Measurements from ENCODE around the gene MDN1.
A peak's percentile ranks its signal among the peaks of the same experiment; 100 is the strongest.
"Not testable (repeated sequence)": the region's sequence is repeated elsewhere in the genome, so short reads cannot be mapped to it uniquely, and the experiment has no call there.

MDN1 gene, protein sequence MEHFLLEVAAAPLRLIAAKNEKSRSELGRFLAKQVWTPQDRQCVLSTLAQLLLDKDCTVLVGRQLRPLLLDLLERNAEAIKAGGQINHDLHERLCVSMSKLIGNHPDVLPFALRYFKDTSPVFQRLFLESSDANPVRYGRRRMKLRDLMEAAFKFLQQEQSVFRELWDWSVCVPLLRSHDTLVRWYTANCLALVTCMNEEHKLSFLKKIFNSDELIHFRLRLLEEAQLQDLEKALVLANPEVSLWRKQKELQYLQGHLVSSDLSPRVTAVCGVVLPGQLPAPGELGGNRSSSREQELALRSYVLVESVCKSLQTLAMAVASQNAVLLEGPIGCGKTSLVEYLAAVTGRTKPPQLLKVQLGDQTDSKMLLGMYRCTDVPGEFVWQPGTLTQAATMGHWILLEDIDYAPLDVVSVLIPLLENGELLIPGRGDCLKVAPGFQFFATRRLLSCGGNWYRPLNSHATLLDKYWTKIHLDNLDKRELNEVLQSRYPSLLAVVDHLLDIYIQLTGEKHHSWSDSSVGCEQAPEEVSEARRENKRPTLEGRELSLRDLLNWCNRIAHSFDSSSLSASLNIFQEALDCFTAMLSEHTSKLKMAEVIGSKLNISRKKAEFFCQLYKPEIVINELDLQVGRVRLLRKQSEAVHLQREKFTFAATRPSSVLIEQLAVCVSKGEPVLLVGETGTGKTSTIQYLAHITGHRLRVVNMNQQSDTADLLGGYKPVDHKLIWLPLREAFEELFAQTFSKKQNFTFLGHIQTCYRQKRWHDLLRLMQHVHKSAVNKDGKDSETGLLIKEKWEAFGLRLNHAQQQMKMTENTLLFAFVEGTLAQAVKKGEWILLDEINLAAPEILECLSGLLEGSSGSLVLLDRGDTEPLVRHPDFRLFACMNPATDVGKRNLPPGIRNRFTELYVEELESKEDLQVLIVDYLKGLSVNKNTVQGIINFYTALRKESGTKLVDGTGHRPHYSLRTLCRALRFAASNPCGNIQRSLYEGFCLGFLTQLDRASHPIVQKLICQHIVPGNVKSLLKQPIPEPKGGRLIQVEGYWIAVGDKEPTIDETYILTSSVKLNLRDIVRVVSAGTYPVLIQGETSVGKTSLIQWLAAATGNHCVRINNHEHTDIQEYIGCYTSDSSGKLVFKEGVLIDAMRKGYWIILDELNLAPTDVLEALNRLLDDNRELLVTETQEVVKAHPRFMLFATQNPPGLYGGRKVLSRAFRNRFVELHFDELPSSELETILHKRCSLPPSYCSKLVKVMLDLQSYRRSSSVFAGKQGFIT (N-terminal part only)

DNA sequence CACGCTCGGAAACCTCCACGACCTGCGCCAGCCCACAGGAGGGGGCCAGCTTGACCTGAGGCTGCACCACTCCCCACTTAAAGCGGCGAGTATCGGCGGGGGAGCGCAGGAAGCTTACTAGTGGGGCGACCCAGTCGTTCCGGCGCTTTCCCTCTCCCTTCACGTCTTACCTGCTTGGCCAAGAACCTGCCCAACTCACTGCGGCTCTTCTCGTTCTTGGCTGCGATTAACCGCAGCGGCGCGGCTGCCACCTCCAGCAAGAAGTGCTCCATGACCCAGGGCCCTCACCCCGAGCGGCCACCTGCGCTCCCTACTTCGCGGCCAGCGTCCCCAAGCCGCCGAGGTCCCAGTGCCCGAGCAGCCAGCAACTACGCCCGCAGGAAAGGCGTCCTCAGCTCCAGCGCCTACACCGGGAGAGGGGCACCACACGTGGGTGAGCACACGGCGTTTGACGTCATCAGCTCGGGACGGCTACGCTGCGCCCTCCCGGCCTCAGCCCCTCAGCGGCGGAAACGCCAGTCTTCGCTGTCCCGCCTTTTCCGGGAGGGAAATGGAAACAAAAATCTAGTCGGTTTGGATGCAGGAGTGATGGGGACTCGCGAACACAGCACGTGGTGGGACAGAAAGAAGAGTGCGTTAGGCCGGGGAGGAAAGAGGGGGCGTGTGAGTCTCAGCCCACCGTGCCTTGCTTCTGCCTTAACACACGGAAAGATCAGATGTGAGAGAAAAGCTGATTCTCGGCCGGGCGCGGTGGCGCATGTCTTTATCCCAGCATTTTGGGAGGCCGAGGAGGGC is at the start of gene MDN1:
TSS of gene MDN1 (minus strand) at position 459 of the 795 bp plus-strand sequence. CDS start at position 272, 187 bp downstream.
- H3K27ac Mint-ChIP-seq, result peak within 1 kb of the TSS; percentile 98
- H3K4me3 Mint-ChIP-seq, result peak within 1 kb of the TSS; percentile 89
- H3K9me3 Mint-ChIP-seq, result no peaks in the 10 kb centered on the region
- DNase-seq, result peak; percentile 93
- peaks cover 39% of the 10 kb centered on the region for H3K36me3 Mint-ChIP-seq (ENCODE audit: low read depth)
- peaks cover 42% of the 10 kb centered on the region for H3K4me1 Mint-ChIP-seq (ENCODE audit: low read depth)
- H3K27me3 Mint-ChIP-seq, result no peaks in the 10 kb centered on the region

DNA sequence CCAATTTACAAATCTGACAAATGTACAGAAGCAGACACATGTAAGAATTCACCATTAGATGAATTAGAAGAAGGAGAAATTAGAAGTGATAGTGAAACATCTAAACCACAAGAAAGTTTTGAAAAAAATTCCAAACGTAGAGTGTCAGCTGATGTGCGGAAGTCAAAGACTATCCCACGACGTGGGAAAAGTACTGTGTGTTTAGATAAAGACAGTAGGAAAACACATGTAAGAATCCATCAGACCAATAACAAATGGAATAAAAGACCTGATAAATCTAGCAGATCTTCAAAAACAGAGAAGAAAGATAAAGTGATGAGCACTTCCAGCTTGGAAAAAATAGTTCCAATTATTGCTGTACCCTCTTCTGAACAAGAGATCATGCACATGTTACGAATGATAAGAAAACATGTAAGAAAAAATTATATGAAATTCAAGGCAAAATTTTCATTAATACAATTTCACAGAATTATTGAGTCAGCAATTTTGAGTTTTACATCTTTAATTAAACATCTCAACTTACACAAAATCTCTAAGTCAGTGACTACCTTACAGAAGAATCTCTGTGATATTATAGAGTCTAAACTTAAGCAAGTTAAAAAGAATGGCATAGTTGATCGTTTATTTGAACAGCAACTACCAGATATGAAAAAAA is 46.6 kb upstream of the MDN1 start:
- Mint-ChIP-seq H3K9me3 (peaks cover 4% of the 10 kb centered on the region), H3K36me3 (ENCODE audit: low read depth) (peaks cover 95% of the 10 kb centered on the region)
- DNase-seq, result no peak

DNA sequence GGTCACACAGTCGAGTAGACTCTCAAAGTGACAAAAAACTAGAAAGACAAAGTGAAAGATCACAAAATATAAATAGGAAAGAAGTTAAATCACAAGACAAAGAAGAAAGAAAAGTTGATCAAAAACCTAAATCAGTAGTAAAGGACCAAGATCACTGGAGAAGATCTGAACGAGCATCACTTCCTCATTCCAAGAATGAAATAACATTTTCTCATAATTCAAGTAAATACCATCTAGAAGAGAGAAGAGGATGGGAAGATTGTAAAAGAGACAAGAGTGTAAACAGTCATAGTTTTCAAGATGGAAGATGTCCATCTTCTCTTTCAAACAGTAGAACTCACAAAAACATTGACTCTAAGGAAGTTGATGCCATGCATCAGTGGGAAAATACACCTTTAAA is 43.1 kb upstream of the MDN1 start:
- peaks cover 87% of the 10 kb centered on the region for H3K36me3 Mint-ChIP-seq (ENCODE audit: low read depth)
- peaks cover 4% of the 10 kb centered on the region for H3K9me3 Mint-ChIP-seq
- peak overlapping the region; percentile 8 for H3K27ac Mint-ChIP-seq
- DNase-seq, result no peak
- H3K4me3 Mint-ChIP-seq, result no peak overlapping the region
- H3K4me1 Mint-ChIP-seq (ENCODE audit: low read depth), result peaks cover 14% of the 10 kb centered on the region
- no peaks in the 10 kb centered on the region for H3K27me3 Mint-ChIP-seq

More for the DNA sequence above, 46.6 kb upstream of the MDN1 start:
- Mint-ChIP-seq H3K27me3 (no peaks in the 10 kb centered on the region), H3K4me1 (ENCODE audit: low read depth) (peaks cover 8% of the 10 kb centered on the region), H3K27ac (no peak overlapping the region), H3K4me3 (no peak overlapping the region)

DNA sequence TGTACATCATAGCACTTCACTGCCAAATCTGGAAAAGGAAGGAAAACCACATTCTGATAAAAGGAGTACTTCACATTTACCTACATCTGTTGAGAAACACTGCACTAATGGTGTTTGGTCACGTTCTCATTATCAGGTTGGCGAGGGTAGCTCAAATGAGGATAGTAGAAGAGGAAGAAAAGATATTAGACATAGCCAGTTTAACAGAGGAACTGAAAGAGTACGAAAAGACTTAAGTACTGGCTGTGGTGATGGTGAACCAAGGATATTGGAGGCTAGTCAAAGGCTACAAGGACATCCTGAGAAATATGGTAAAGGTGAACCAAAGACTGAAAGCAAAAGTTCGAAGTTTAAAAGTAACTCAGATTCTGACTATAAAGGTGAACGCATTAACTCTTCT is 42.7 kb upstream of the MDN1 start:
- Mint-ChIP-seq H3K36me3 (ENCODE audit: low read depth) (peaks cover 87% of the 10 kb centered on the region), H3K27me3 (no peaks in the 10 kb centered on the region), H3K4me3 (no peak overlapping the region), H3K9me3 (peaks cover 4% of the 10 kb centered on the region), H3K4me1 (ENCODE audit: low read depth) (peaks cover 14% of the 10 kb centered on the region), H3K27ac (no peak overlapping the region)
- no peak for DNase-seq

DNA sequence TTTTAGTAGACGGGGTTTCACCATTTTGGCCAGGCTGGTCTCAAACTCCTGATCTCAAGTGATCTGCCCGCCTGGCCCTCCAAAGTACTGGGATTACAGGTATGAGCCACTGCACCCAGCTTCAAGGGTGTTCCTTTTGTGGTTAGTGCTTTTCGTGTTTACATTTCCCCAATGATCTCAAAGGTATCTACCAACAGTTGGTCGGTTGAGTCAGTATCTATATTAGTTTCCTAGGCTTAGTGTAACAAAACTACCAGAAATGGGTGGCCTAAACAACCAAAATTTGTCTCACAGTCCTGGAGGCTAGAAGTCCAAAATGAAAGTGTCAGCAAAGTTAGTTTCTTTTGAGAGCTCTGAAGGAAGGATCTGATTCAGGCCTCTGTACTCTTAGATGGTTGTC is 40.1 kb upstream of the MDN1 start:
- H3K9me3 Mint-ChIP-seq, result no peaks in the 10 kb centered on the region
- H3K4me3 Mint-ChIP-seq, result no peak overlapping the region
- peaks cover 14% of the 10 kb centered on the region for H3K4me1 Mint-ChIP-seq (ENCODE audit: low read depth)
- peak overlapping the region; percentile 67 for H3K27ac Mint-ChIP-seq
- no peaks in the 10 kb centered on the region for H3K27me3 Mint-ChIP-seq
- DNase-seq, result no peak
- H3K36me3 Mint-ChIP-seq (ENCODE audit: low read depth), result peaks cover 87% of the 10 kb centered on the region

DNA sequence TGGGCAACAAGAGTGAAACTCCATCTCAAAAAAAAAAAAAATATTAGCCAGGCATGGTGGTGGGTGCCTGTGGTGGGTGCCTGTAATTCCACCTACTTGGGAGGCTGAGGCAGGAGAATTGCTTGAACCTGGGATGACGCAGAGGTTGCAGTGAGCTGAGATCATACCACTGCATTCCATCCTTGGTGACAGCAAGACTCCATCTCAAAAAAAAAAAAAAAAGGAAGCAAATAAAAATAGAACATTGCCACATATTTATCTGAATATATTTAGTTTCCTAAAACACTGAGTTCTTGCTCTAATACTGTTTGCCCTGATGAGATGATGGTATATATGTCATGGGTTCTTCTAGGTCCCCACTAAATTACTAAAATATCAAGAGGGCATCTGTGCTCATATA is 38.4 kb upstream of the MDN1 start:
- H3K36me3 Mint-ChIP-seq (ENCODE audit: low read depth), result peaks cover 87% of the 10 kb centered on the region
- H3K27ac Mint-ChIP-seq, result no peak overlapping the region
- no peak overlapping the region for H3K4me3 Mint-ChIP-seq
- no peak for DNase-seq
- peaks cover 14% of the 10 kb centered on the region for H3K4me1 Mint-ChIP-seq (ENCODE audit: low read depth)
- H3K27me3 Mint-ChIP-seq, result no peaks in the 10 kb centered on the region
- no peaks in the 10 kb centered on the region for H3K9me3 Mint-ChIP-seq

DNA sequence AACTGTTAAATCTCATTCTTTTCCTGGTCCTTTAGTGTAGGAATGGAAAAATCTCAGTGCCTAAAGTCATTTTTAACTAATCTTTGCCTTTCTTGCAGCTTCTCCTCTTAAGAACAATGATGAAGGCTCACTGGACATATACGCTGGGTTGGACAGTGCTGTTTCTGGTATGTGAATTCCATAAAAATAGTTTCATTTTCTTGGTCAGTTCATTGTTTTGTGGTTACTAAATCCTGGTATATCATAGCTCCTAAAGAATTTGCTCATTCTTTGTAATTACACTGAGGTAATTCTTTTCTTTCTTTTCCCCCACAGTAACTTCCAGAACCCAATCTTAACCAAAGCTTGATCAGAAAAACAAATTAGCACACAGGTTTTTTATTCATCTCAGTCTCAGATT is 33.5 kb upstream of the MDN1 start:
- Mint-ChIP-seq H3K4me3 (no peak overlapping the region), H3K4me1 (ENCODE audit: low read depth) (peaks cover 13% of the 10 kb centered on the region), H3K27ac (no peak overlapping the region), H3K27me3 (no peaks in the 10 kb centered on the region), H3K36me3 (ENCODE audit: low read depth) (peaks cover 96% of the 10 kb centered on the region), H3K9me3 (no peaks in the 10 kb centered on the region)
- no peak for DNase-seq

DNA sequence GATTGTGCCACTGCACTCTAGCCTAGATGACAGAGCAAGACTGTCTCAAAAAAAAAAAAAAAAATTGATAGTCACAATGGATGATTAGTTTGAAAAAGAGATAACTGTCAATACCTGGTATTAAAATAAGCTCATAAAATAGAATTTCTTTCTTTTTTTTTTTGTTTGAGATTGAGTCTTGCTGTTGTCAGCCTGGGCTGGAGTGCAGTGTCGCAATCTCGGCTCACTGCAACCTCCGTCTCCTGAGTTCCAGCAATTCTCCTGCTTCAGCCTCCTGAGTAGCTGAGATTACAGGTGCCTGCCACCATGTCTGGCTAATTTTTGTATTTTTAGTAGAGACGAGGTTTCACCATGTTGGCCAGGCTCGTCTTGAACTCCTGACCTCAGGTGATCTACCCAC is 27.9 kb upstream of the MDN1 start:
- not testable (repeated sequence) for H3K4me3 Mint-ChIP-seq, DNase-seq, H3K27ac Mint-ChIP-seq, H3K9me3 Mint-ChIP-seq, H3K27me3 Mint-ChIP-seq
- Mint-ChIP-seq H3K4me1 (ENCODE audit: low read depth) (peaks cover 23% of the 10 kb centered on the region), H3K36me3 (ENCODE audit: low read depth) (peaks cover 82% of the 10 kb centered on the region)

DNA sequence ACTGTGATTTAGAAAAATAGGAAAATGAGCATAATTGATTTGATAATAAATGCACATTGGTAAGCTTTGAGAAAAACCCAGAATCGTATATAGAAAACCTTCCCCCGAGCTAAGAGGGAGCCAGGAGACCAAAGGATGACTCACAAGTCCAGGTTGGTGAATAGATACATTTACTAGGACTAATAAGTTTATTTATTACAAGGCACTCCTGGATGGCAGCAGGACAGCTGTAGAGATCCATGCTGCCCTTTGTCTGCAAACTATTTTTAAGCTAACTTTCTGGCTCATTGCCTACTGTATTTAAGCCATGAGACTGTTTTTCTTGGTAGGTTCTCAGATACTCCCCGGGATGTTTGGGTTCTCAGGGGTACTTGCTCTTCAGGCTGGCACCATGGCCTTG is 23.5 kb upstream of the MDN1 start:
- Mint-ChIP-seq H3K4me1 (ENCODE audit: low read depth) (peaks cover 32% of the 10 kb centered on the region), H3K27me3 (no peaks in the 10 kb centered on the region), H3K27ac (no peak overlapping the region), H3K9me3 (no peaks in the 10 kb centered on the region), H3K36me3 (ENCODE audit: low read depth) (peaks cover 72% of the 10 kb centered on the region), H3K4me3 (no peak overlapping the region)
- DNase-seq, result no peak

DNA sequence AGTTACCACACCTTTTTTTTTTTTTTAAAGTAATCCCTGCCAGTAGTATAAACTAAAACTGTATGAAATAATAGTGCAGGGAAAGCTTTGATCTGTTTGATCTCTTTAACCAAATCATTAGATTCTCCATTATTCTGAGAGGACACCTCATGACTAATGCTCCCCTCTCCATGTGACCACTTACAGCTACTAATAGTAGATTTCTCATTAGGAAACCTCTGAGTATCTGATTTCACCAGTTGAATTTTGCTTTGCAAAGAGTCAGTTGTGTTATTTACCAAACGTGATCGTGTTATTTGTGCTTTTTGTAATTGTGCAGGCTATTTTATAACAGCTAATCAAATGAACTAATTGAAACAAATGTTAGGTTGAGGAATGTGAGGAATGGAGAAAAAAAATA is 22.6 kb upstream of the MDN1 start:
- Mint-ChIP-seq H3K4me1 (ENCODE audit: low read depth) (peaks cover 36% of the 10 kb centered on the region), H3K36me3 (ENCODE audit: low read depth) (peaks cover 73% of the 10 kb centered on the region), H3K27ac (no peak overlapping the region), H3K27me3 (no peaks in the 10 kb centered on the region), H3K4me3 (no peak overlapping the region), H3K9me3 (no peaks in the 10 kb centered on the region)
- DNase-seq, result no peak

DNA sequence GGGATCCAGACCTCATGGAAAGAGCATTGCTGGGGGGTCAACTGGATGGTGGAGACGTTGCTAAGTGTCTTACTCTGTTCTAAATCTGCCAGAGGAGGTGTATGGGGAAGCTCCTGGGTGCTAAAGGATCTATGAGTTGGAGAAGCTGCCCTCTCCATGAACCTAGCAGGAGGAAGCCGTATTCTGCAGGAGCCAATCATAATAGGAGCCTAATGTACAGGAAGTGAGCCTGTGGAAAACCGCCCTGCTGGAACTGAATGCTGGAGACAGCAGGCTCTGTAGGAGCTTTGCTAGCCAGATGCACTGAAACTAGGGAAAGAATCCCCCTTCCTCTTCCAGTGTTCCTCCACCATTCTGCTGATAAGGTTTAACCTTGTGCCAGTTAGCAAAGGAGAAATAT is 20.9 kb upstream of the MDN1 start:
- no peak overlapping the region for H3K4me3 Mint-ChIP-seq
- H3K4me1 Mint-ChIP-seq (ENCODE audit: low read depth), result peaks cover 52% of the 10 kb centered on the region
- no peak for DNase-seq
- peaks cover 73% of the 10 kb centered on the region for H3K36me3 Mint-ChIP-seq (ENCODE audit: low read depth)
- no peaks in the 10 kb centered on the region for H3K9me3 Mint-ChIP-seq
- H3K27ac Mint-ChIP-seq, result no peak overlapping the region
- H3K27me3 Mint-ChIP-seq, result no peaks in the 10 kb centered on the region

DNA sequence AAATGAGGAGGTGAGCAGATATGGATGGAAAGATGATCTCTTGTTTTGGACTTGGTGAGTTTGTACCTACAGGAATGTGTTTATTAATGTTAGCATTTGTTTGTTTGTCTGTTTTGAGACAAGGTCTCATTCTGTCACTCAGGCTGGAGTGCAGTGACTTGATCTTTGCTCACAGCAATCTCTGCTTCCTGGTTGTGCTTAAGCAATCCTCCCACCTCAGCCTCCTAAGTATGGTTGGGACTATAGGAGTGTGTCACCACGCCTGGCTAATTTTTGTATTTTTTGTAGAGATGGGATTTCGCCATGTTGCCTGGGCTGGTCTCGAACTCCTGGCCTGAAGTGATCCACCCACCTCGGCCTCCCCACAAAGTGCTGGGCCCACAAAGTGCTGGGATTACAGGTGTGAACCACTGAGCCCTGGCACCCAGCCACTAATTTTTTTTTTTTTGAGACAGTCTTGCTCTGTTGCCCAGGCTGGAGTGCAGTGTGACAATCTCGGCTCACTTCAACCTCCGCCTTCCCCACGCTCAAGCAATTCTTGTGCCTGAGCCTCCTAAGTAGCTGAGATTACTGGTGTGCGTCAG is 17.1 kb upstream of the MDN1 start:
- Mint-ChIP-seq H3K4me3 (no peak overlapping the region), H3K4me1 (ENCODE audit: low read depth) (peaks cover 65% of the 10 kb centered on the region), H3K36me3 (ENCODE audit: low read depth) (peaks cover 85% of the 10 kb centered on the region), H3K9me3 (no peaks in the 10 kb centered on the region), H3K27me3 (no peaks in the 10 kb centered on the region), H3K27ac (peak overlapping the region; percentile 74)
- no peak for DNase-seq

Measured in activated T-cell treated with anti-CD3 and anti-CD28 coated beads, Interleukin-2, amount 50 U/mL, for 24 hours (primary cell).